HG02840 (cell line): ENCODE results near the gene PTGDR2.

ENCODE experiments used
- ATAC-seq: cut with Tn5 transposase; IDR thresholded peaks from one replicate; pipeline ENCODE4 v1.9.1; 2021; ENCODE audit warnings: mild to moderate bottlenecking, moderate library complexity, moderate number of reproducible peaks; ENCODE audit not compliant: unreplicated experiment, low FRiP score

PTGDR2 gene

GRCh38 chr11:60816590-60817157, 39.1 kb downstream of the PTGDR2 start:
- no peak for ATAC-seq

DNA sequence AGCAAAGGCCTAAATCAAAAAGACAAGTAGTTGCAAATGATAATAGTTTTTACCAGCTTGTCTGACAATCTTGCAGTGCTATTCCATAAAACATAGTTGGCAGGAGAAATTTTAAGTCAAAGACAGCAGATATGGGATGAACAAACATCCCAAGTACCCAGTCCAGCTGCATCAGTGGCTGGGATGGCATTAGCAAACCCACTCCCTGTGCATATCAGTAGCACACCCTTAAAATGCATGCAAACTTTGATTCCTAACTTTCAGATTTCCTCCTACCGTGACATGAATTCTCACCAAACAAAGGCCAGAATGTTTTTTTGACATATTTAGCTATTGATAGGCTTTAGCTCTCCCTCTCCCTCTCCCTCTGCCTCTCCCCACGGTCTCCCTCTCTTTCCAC, 41.6 kb downstream of the PTGDR2 start:
- no peak for ATAC-seq

GRCh38 chr11:60813324-60813723, 42.4 kb downstream of the PTGDR2 start:
- ATAC-seq: no peak

- no peak for ATAC-seq
These were observed 45.2 kb downstream of the PTGDR2 start for GRCh38 chr11:60810569-60810968.

DNA sequence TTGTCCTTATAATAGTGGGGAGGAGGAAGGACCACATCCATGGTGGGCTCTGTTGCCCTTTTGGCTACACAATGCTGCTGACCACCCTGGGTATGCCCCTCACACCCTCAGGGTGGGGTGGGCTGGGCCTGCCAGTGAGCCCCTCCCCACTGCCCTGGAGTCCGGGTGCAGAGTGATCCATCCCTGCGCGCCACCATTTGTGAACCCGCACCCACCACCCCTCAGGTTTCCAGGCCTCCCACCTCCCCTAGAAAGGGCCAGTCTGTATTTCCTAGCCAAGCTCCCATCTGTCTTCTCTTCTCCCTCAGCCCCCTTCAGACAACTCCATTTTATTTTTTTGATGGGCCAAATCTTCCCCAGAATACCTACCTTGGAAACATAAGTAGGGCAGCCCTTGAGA, 45.6 kb downstream of the PTGDR2 start:
- ATAC-seq: no peak

- ATAC-seq: no peak
These were observed 46.1 kb downstream of the PTGDR2 start for GRCh38 chr11:60809691-60810090.

GRCh38 chr11:60809249-60809648, 46.5 kb downstream of the PTGDR2 start:
- ATAC-seq: no peak

DNA sequence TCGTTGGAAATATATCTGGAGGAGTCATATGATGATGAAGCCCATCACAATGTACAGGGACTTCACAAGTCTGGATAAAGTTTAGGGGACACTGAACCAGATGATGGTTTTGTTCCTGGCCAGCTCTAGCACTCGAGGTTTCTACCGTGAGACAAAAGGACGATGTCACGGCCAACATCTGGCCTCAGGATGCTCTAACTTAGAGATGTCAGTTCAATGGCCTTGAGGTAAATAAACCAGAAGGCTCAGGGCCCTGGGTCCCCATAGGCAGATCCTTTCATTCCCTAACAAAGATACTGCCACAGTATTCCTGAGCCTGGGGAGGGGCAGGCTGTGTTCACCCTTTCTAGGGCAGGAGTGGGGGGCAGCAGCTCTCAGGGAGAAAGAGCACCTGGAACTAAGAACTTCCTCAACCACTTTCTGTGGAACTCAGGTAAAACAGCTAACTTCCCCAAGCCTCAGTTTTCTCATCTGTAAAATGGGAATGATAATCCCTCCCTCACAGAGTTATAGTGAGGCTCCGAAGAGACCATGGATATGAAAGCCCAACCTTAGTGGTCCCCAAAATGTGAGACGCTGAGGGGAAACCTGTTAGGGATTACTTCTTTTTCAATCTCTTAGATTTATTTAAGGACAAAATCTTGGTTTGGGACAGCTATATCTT, 52.3 kb downstream of the PTGDR2 start:
- no peak for ATAC-seq

- no peak for ATAC-seq
These were observed 54.6 kb downstream of the PTGDR2 start for GRCh38 chr11:60801194-60801593.
